Activated CD4-positive, alpha-beta memory T cell treated with anti-CD3 and anti-CD28 coated beads for 36 hours (primary cell): ENCODE data around the gene LKAAEAR1. TPM values are rescaled to one million over a fixed set of nuclear protein-coding genes. Genes with fewer than 3 reads are reported as not detected.
"Not testable (repeated sequence)": the region's sequence is repeated elsewhere in the genome, so short reads cannot be mapped to it uniquely, and the experiment has no call there.

Source experiments
- CTCF ChIA-PET: fragments of 350-600 bp; sonication (Branson Sonifier 250); formaldehyde crosslinking; loops from one replicate; lab custom pipeline; 2021; ENCODE audit warnings: antibody characterized with exemption, inconsistent platforms; lab: Charles Lee
- POLR2A ChIA-PET: fragments of 350-600 bp; sonication (Branson Sonifier 250); formaldehyde crosslinking; loops from one replicate; lab custom pipeline; 2021; ENCODE audit warnings: antibody characterized with exemption; lab: Charles Lee
- DNase-seq: peaks from one replicate; pipeline ENCODE4 v3.0.0-alpha.2; 2020
- H3K27ac Mint-ChIP-seq: one replicate; pipeline ENCODE4 v1.8.0; 2021; ENCODE audit warnings: mixed read lengths
- H3K27me3 Mint-ChIP-seq: one replicate; pipeline ENCODE4 v1.8.0; 2021; ENCODE audit warnings: mixed read lengths
- H3K36me3 Mint-ChIP-seq: one replicate; pipeline ENCODE4 v1.8.0; 2021; ENCODE audit warnings: mixed read lengths
- H3K4me1 Mint-ChIP-seq: one replicate; pipeline ENCODE4 v1.8.0; 2021; ENCODE audit warnings: low read depth, mixed read lengths
- H3K4me3 Mint-ChIP-seq: one replicate; pipeline ENCODE4 v1.8.0; 2021; ENCODE audit warnings: mild to moderate bottlenecking, mixed read lengths
- H3K9me3 Mint-ChIP-seq: one replicate; pipeline ENCODE4 v1.8.0; 2021; ENCODE audit warnings: mixed read lengths
- intact Hi-C: fragments of 100-400 bp; cut with micrococcal nuclease; formaldehyde crosslinking; loops from one replicate; pipeline ENCODE4 v1.15.1; 2023
- total RNA-seq, 2 experiments: library from RNA; stranded (reverse); gene quantifications; one replicate each; pipeline ENCODE4 v1.2.3, GENCODE V29; 2021

Gene LKAAEAR1
- total RNA-seq, 2 experiments from 2014 or later = not detected

- no peak overlapping the region for H3K4me3 Mint-ChIP-seq
- ChIA-PET CTCF (interaction anchor here (1.0 to 1.1 kb wide), 2 partner anchors 11 to 450 kb away, joined by 3 read pairs; no protein-coding TSS in a partner anchor), POLR2A (no interaction called here)
- H3K27me3 Mint-ChIP-seq = no peaks in the 10 kb centered on the region
- H3K27ac Mint-ChIP-seq = no peak overlapping the region
- intact Hi-C loops = no loop called here
- H3K4me1 Mint-ChIP-seq = no peaks in the 10 kb centered on the region
- no peak for DNase-seq
- H3K9me3 Mint-ChIP-seq = peaks cover 9% of the 10 kb centered on the region
- no peaks in the 10 kb centered on the region for H3K36me3 Mint-ChIP-seq
These were observed 7.1 kb upstream of the LKAAEAR1 start for GRCh38 chr20:64091340-64091739.

GRCh38 chr20:64090165-64090564 lies 6.0 kb upstream of the LKAAEAR1 start:
- Mint-ChIP-seq H3K4me3 (no peak overlapping the region), H3K4me1 (no peaks in the 10 kb centered on the region), H3K27ac (no peak overlapping the region), H3K36me3 (no peaks in the 10 kb centered on the region), H3K27me3 (no peaks in the 10 kb centered on the region), H3K9me3 (peaks cover 9% of the 10 kb centered on the region)
- intact Hi-C loops = no loop called here
- DNase-seq = no peak
- POLR2A ChIA-PET = no interaction called here
- CTCF ChIA-PET = interaction anchor here (1.9 kb wide), 1 partner anchor 31 kb away, joined by 7 read pairs; no protein-coding TSS in a partner anchor

- H3K27me3 Mint-ChIP-seq, intact Hi-C loops, H3K4me1 Mint-ChIP-seq, DNase-seq, POLR2A ChIA-PET, H3K9me3 Mint-ChIP-seq, H3K27ac Mint-ChIP-seq, H3K4me3 Mint-ChIP-seq, H3K36me3 Mint-ChIP-seq: not testable (repeated sequence)
- CTCF ChIA-PET = interaction anchor here (1.2 kb wide), 1 partner anchor 13 kb away, joined by 3 read pairs; no protein-coding TSS in a partner anchor
These were observed 4.4 kb upstream of the LKAAEAR1 start for GRCh38 chr20:64088586-64088985.

GRCh38 chr20:64087226-64087825 lies 3.1 kb upstream of the LKAAEAR1 start:
- DNase-seq, POLR2A ChIA-PET, CTCF ChIA-PET: not testable (repeated sequence)

GRCh38 chr20:64086801-64087200 lies 2.6 kb upstream of the LKAAEAR1 start:
- Mint-ChIP-seq H3K4me1 (peaks cover 16% of the 10 kb centered on the region), H3K9me3 (peaks cover 9% of the 10 kb centered on the region), H3K4me3 (no peak overlapping the region), H3K27ac (no peak overlapping the region), H3K27me3 (peaks cover 3% of the 10 kb centered on the region), H3K36me3 (no peaks in the 10 kb centered on the region)
- CTCF ChIA-PET = no interaction called here
- POLR2A ChIA-PET = no interaction called here
- no peak for DNase-seq
- intact Hi-C loops = no loop called here

More at GRCh38 chr20:64087226-64087825, 3.1 kb upstream of the LKAAEAR1 start:
- H3K4me3 Mint-ChIP-seq, H3K9me3 Mint-ChIP-seq, H3K27ac Mint-ChIP-seq, intact Hi-C loops, H3K27me3 Mint-ChIP-seq, H3K36me3 Mint-ChIP-seq: not testable (repeated sequence)
- peaks cover 12% of the 10 kb centered on the region for H3K4me1 Mint-ChIP-seq

DNA sequence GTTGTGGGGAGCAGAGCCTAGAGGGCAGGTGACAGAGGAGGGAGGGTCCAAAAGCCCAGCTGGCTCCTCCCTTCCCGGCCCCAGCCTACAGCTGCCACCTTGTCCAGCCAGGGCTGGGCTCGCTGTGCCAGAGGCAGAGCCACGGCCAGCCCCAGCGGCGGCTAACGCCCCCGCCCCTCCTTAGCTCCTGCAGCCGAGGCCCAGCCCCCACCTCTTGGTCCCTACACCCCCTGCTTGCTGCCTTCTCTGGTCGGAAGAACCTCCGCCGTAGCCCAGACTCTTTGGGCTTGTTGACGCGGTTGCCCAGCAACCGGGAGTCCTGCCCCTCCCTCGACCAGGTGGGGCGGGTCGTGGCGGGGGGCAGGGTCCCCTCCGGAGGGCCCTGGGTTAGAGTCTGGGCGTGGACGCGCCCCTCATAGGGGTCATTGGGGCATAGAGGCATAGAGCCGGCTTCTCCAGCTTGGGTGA lies 521 bp upstream of the LKAAEAR1 start:
- peak overlapping the region; percentile 67 for H3K4me3 Mint-ChIP-seq
- intact Hi-C loops = no loop called here
- H3K36me3 Mint-ChIP-seq = no peaks in the 10 kb centered on the region
- peaks cover 20% of the 10 kb centered on the region for H3K4me1 Mint-ChIP-seq
- CTCF ChIA-PET = interaction anchor here (0.7 to 5.1 kb wide), 5 partner anchors 18 to 201 kb away, joined by 4 to 51 read pairs (median 11); no protein-coding TSS in a partner anchor
- peaks cover 9% of the 10 kb centered on the region for H3K9me3 Mint-ChIP-seq
- POLR2A ChIA-PET = interaction anchor here (1.2 kb wide), 1 partner anchor 219 kb away, joined by 3 read pairs; the partner anchor contains the start of gene TPD52L2
- DNase-seq = no peak
- H3K27ac Mint-ChIP-seq = no peak overlapping the region
- peaks cover 3% of the 10 kb centered on the region for H3K27me3 Mint-ChIP-seq

DNA sequence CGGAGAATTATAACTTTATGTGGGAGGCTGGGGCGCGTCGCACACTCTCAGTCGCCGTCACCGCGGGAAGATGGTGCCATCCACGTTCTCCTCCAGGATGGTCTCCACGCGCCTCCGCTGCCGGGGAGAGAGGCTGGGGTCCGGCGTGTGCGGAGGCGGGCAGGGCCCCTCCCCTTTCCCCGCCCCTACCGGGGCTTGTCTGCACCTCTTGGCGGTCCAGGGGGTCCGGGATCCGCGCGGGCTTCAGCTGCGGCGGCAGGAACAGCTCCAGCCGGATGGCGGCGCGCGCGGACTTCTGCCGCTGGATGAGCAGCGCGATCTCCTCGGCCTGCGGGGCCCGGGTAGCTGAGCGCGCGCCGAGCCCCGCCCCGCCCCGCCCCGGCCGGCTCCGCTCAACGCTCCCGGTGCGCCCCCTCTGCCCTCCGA lies 807 bp downstream of the LKAAEAR1 start:
- H3K9me3 Mint-ChIP-seq = peaks cover 9% of the 10 kb centered on the region
- CTCF ChIA-PET = interaction anchor here (0.6 to 5.1 kb wide), 17 partner anchors 8 to 447 kb away, joined by 3 to 51 read pairs (median 3); partner anchors contain the start of genes NPBWR2 and SAMD10
- peak; percentile 80 for DNase-seq
- peak overlapping the region; percentile 72 for H3K4me3 Mint-ChIP-seq
- H3K4me1 Mint-ChIP-seq = peaks cover 20% of the 10 kb centered on the region
- intact Hi-C loops = loop anchor here (1.0 kb wide), 1 partner anchor 37 kb away; no protein-coding TSS in a partner anchor
- peaks cover 3% of the 10 kb centered on the region for H3K27me3 Mint-ChIP-seq
- H3K36me3 Mint-ChIP-seq = no peaks in the 10 kb centered on the region
- POLR2A ChIA-PET = interaction anchor here (1.3 kb wide), 1 partner anchor 298 kb away, joined by 3 read pairs; no protein-coding TSS in a partner anchor
- H3K27ac Mint-ChIP-seq = no peak overlapping the region

DNA sequence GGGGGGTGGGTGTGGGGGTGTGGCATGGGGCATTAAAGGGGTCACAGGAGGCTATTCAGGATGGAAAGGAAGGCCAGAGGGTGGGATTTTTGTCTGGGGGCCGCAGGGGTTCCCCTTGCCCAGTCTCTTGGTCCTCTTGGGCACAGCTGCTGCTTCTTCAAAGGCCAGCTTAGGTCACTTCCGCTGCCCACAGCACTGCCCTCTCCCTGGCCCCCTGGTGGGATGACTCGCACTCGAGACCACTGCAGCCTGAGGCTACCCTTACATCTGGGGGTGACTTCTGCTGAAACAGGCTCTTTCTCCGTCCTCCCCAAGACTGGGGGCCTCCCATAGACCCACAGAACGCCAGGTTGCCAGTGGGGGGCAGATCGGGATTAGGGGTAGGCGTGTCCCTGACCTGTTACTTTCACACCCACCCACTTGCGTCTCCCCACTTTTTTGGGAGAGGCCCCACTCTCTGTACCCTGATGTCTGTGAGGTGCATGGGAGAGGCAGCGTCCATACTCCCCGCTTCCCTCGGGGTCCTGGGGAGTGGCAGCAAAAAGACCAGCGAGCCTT lies 1.3 kb downstream of the LKAAEAR1 start:
- H3K4me1 Mint-ChIP-seq = peaks cover 20% of the 10 kb centered on the region
- intact Hi-C loops = loop anchor here (1.0 kb wide), 1 partner anchor 37 kb away; no protein-coding TSS in a partner anchor
- no peaks in the 10 kb centered on the region for H3K36me3 Mint-ChIP-seq
- no peak overlapping the region for H3K27ac Mint-ChIP-seq
- peak; percentile 13 for DNase-seq
- POLR2A ChIA-PET = interaction anchor here (0.6 to 1.3 kb wide), 2 partner anchors 73 to 297 kb away, joined by 3 read pairs; no protein-coding TSS in a partner anchor
- H3K4me3 Mint-ChIP-seq = peak overlapping the region; percentile 72
- peaks cover 5% of the 10 kb centered on the region for H3K9me3 Mint-ChIP-seq
- CTCF ChIA-PET = interaction anchor here (0.6 to 5.1 kb wide), 10 partner anchors 13 to 447 kb away, joined by 3 to 51 read pairs (median 4); no protein-coding TSS in a partner anchor
- H3K27me3 Mint-ChIP-seq = peaks cover 3% of the 10 kb centered on the region

DNA sequence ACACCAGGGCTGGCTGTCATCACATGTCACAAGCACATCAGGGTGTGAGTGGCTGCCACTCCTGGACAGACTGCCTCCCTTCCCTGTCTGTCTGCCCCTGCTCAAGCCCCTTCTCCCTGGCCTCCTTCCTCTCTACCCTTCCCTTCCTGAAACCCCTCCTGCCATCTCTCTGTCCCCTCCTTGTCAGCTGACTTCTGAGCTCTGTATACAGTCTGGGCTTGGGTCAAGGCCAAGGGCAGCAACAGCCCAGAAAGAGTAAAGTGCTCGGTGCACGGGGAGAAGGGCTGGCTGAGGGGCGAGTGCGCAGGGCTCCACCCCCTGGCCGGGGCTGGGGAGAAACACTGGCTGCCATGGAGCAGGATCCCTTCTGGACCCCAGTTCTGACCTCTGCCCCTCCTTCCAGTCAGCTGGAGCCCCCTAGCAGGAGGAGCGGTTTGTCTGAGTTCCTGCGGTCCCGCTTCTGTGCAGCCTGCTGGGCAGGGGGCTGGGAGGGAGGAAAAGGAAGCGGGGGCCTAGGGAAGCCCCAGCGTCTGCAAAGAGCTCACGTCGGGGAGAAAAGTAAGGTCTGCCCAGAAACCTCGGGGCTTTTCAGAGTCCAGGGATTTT lies 2.0 kb downstream of the LKAAEAR1 start:
- DNase-seq = no peak
- Mint-ChIP-seq H3K4me3 (peak overlapping the region; percentile 13), H3K27me3 (peaks cover 3% of the 10 kb centered on the region), H3K4me1 (peaks cover 24% of the 10 kb centered on the region), H3K36me3 (no peaks in the 10 kb centered on the region), H3K27ac (no peak overlapping the region), H3K9me3 (no peaks in the 10 kb centered on the region)
- POLR2A ChIA-PET = interaction anchor here (0.6 kb wide), 1 partner anchor 73 kb away, joined by 3 read pairs; no protein-coding TSS in a partner anchor
- CTCF ChIA-PET = interaction anchor here (0.7 to 5.1 kb wide), 5 partner anchors 14 to 204 kb away, joined by 3 to 51 read pairs (median 5); no protein-coding TSS in a partner anchor
- intact Hi-C loops = no loop called here

- intact Hi-C loops = no loop called here
- no peak for DNase-seq
- peaks cover 3% of the 10 kb centered on the region for H3K27me3 Mint-ChIP-seq
- no peak overlapping the region for H3K4me3 Mint-ChIP-seq
- peaks cover 28% of the 10 kb centered on the region for H3K4me1 Mint-ChIP-seq
- no peaks in the 10 kb centered on the region for H3K9me3 Mint-ChIP-seq
- POLR2A ChIA-PET = no interaction called here
- CTCF ChIA-PET = interaction anchor here (1.4 to 5.1 kb wide), 3 partner anchors 21 to 204 kb away, joined by 3 to 51 read pairs (median 4); no protein-coding TSS in a partner anchor
- H3K36me3 Mint-ChIP-seq = no peaks in the 10 kb centered on the region
- no peak overlapping the region for H3K27ac Mint-ChIP-seq
These were observed 2.6 kb downstream of the LKAAEAR1 start for GRCh38 chr20:64081624-64081964.

- Mint-ChIP-seq H3K36me3 (no peaks in the 10 kb centered on the region), H3K27me3 (peaks cover 3% of the 10 kb centered on the region), H3K9me3 (no peaks in the 10 kb centered on the region), H3K4me3 (peak overlapping the region; percentile 73), H3K4me1 (peaks cover 28% of the 10 kb centered on the region), H3K27ac (peak overlapping the region; percentile 42)
- DNase-seq = peak; percentile 10
- POLR2A ChIA-PET = no interaction called here
- intact Hi-C loops = no loop called here
- CTCF ChIA-PET = interaction anchor here (1.1 to 5.1 kb wide), 5 partner anchors 22 to 205 kb away, joined by 3 to 51 read pairs (median 3); no protein-coding TSS in a partner anchor
These were observed 3.2 kb downstream of the LKAAEAR1 start for GRCh38 chr20:64080813-64081623.
